Stimulated activated CD4-positive, alpha-beta T cell treated with anti-CD3 and anti-CD28 coated beads, TNF-alpha, amount 100 ng/mL, for 1 hour (primary cell): ENCODE data around the gene ODC1.

Source experiments
- DNase-seq, 3 donors: peaks; one replicate each; pipeline ENCODE4 v3.0.0-alpha.2; 2020; ENCODE audit warnings: low read depth in 3 of 3, low spot score in 1 of 3

The ODC1 gene

DNA sequence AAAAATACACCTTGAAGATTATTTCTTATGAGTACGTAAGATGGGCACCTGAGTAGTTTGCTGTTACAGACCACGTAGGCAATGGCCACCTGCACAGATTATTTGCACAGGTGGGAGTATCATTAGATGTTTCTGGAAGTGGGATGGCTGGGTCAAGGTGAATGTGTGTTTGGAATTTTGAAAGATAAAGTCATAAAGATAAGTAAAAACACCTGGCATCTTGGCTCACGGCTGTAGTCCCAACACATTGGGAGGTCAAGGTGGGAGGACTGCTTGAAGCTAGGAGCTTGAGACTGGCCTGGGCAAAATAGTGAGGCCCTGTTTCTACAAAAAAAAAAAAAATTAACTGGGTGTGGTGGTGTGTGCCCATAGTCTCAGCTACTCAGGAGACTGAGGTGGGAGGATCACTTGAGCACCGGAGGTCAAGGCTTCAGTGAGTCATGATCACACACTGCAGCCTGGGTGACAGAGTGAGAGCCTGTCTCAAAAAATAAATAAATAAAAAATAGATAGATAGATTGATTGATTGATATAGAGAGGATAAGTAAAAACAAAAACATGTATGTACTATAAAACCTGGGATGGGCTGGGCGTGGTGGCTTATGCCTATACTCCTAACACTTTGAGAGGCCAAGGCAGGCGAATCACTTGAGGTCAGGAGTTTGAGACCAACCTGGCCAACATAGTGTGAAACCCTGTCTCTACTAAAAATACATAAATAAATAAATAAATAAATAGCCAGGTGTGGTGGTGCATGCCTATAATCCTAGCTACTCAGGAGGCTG, 30.4 kb downstream of the ODC1 start:
- no peak for DNase-seq

- no peak for DNase-seq
Observed at GRCh38 chr2:10415640-10416039, 32.5 kb downstream of the ODC1 start.

- no peak for DNase-seq
Observed at GRCh38 chr2:10415048-10415447, 33.1 kb downstream of the ODC1 start.

DNA sequence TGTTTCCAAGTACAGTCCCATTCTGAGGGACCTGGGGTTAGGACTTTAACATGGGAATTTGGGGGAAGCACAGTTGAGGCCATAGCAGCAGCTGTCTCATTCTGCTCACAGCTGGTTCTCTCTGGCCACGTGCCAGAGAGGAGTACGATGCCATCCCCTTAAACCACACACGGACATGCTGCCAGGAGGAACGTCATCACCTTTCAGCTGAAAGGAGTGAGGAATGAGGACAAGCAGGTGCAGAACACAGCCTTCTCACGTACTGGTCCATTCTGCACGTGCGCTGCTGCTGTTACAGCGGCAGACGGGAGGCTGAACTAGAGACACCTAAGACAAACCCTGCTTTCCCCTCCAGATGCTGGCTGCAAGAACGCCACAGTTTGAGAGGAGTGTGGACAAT, 33.5 kb downstream of the ODC1 start:
- DNase-seq: no peak

- no peak for DNase-seq
Observed at GRCh38 chr2:10413991-10414451, 34.1 kb downstream of the ODC1 start.

DNA sequence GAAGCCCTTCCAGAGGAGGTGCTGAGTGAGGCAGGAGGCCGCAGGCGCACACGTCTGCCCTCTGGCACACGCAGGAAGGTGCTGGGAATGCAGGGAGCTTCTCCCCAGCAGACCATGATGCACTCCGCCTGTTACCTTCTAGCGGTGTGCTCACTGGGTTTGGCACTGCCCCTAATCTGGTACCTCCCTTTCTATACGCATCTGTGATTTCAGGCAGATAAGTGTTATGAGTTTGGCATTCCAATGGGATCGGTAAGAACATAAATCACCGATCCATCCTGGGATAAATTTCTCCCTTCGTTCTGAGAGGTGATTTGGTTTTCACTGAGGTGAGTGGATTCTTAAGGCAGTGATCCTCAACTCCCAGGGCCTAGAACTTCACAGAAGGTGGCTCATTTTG, 34.6 kb downstream of the ODC1 start:
- no peak for DNase-seq

DNA sequence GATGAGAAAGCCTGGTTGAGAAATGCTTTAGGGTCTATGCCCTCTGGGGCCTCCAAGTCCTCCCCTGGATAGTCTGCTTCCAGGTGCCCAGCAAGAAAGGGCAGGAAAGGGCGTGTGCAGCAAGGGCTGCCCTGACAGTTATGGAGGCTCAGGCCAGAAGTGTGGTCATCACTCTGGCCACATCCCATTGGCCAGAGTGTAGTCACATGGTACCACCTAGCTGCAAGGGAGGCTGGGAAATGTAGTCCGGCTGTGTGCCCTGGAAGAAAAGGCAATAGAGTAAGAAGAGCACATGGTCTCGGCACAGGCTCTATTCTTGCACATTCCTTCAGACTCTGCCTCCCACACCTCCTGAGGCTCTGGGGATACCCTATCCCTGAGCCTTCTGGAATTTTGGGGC, 35.7 kb downstream of the ODC1 start:
- DNase-seq: no peak

- DNase-seq: no peak
Observed at GRCh38 chr2:10411557-10411956, 36.6 kb downstream of the ODC1 start.

DNA sequence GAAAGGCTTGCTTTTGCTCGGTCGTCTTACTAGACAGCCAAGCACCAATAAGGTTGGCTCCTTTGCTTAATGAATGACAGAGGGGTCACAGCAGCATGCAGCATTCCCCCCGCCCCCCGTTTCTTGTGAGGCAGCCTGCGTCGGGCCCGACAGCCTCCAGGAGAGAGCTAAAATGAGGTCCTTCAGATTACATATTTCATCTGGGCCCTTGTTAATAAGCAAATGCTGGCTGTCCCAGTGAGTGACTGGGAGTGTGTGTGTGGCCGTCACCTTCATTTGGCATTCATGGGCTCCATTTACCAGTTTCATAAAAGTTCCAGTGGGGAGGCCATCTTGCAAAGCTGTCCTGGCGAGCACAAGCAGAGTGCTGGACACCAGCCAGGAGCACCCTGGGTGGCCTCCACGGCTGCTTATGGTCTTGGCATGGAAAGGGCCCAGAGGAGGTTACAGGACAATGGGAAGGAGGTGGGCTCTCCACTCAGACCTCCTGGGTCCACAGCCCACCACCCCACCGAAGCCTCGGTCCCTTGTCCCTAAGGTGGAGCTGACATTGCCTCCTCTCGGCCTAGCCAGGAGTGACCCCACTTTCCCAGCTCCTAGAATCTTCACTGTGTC, 37.2 kb downstream of the ODC1 start:
- no peak for DNase-seq

DNA sequence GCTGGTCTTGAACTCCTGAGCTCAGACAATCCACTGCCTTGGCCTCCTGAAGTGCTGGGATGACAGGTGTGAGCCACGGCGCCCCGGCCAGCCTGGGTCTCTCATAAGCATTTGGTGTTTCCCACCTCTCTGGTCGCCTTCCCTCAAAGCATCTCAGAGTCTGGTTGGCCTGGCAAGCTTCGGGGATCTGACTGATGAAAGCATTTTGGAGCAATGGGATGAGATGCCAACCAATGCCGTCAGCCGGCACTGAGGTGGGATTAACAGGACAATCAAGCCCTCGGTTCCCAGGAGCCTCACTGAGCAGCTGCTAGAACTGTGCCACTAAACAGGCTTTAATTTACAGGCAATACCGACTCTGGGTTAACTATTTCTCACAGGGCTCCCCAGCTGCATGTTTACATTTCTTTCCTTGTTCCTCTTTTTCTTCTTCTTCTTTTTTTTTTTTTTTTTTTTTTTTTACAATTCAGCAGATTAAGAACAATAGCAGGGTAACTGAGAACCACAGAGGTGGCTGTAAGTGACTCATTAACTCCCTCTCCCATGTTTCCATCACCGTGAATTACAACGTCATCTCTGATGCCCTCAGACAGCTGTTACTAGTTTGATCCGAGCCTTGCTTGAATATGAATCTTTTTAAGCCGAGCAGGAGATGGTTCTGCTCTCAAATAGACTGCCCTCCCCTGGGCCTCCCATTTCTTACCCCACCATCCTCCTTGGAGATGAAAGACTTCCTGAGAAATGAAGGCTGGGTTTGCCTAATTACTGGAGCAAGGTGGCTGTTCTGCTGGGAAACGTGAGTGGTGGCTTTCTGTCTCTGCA, 37.9 kb downstream of the ODC1 start:
- DNase-seq: no peak

GRCh38 chr2:10408649-10409579, 39.2 kb downstream of the ODC1 start:
- DNase-seq: peak; percentile 47 to 69 (median 67)

DNA sequence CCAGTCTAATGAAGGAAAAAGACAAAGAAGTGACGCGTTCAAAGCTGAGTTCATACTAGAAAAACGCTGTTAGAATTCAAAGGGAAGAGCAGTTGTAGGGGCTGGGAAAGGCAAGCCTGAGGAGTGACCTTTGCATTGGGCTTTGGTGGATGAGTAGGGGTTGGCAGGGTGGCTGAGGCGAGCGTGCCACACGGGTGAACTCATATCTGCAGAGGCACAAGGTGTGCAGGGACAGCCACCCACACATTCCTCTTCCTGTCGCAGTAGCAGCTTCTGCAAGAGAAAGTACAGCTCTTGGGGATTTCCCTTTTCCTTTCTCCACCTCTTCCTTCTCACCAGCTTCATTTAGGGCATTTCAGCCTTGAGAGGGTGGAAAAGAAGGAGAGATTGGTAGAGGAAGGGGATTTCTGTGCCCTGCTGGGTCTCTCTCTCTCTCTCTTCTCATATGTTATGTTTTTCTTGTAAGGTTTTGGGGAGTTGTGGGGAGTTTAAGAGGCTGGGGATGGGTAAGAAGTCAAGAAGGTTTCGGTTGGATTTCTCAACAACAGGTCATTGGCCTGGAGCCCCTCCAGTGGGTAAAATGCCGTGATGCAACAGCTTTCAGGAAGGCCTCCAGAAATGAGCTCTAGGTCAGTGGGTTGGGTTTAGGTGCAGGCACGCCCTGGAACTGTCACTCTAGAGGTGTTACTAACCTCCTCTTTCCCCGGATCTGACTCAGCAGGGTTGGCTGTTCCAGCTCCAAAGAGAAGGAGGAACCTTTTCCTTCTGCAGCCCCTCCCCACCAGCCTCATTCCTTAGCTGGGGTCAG, 40.1 kb downstream of the ODC1 start:
- DNase-seq: peak in 1 of 3 donors; percentile 18

GRCh38 chr2:10407432-10407831, 40.7 kb downstream of the ODC1 start:
- no peak for DNase-seq

GRCh38 chr2:10406491-10407188, 41.5 kb downstream of the ODC1 start:
- no peak for DNase-seq

- no peak for DNase-seq
Observed at GRCh38 chr2:10406016-10406415, 42.1 kb downstream of the ODC1 start.

GRCh38 chr2:10405448-10405847, 42.7 kb downstream of the ODC1 start:
- DNase-seq: no peak

GRCh38 chr2:10404324-10405143, 43.6 kb downstream of the ODC1 start:
- no peak for DNase-seq

DNA sequence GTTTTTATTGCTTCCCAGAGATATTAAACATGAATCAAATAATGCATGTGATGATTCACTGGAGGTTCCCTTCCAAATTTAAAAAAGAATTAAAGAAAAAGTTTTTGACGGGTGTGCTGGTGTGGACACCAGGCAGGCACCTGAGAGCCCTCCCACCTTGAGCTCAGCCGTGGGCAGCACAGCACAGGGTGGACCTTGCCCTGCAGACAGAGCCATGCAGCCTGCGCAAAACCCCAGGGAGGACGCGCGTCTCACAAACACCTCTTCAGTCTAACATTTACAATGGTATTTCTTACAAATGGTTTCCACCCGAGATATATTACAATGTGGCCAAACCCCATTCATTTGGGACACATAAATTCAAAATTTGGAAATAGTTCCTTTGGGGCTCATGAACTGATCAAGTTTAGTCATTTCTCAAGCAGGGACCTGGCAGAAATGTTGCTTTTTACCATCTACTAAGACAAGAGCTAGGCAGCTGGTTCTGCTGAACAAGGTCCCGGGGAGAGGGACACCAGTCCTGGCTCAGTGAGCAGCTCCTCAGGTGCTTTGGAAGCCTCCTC, 45.4 kb downstream of the ODC1 start:
- DNase-seq: no peak
